T47D (cell line): ENCODE measurements around the gene SH2D7.
A peak's percentile ranks its signal among the peaks of the same experiment; 100 is the strongest.

Source experiments
- DNase-seq, 2 experiments: peaks; one replicate each; pipeline versions ENCODE4 v3.0.0 to v3.0.0-alpha.2; 2011 to 2012; ENCODE audit warnings: low read depth in 1 of 2, low spot score in 1 of 2
- JUND ChIP-seq: IDR thresholded peaks from 2 replicates; pipeline ENCODE4 v1.6.1; 2012; ENCODE audit warnings: low read depth
- in situ Hi-C: cut with HindIII; loops from 2 replicates; pipeline ENCODE4 v1.10.0; 2016; ENCODE audit warnings: low sequenced_read_pairs, low pct_unique_long_range_greater_than_20kb

SH2D7 gene

GRCh38 chr15:78065973-78066946, 26.1 kb upstream of the SH2D7 start:
- no peak for DNase-seq
- in situ Hi-C loops: no loop called here
- no peak for TF ChIP-seq JUND

- in situ Hi-C loops: no loop called here
- TF ChIP-seq JUND: no peak
- no peak for DNase-seq
Observed at GRCh38 chr15:78067328-78068228, 24.8 kb upstream of the SH2D7 start.

GRCh38 chr15:78069052-78069414, 23.3 kb upstream of the SH2D7 start:
- no peak for TF ChIP-seq JUND
- in situ Hi-C loops: no loop called here
- no peak for DNase-seq

GRCh38 chr15:78069462-78070029, 22.8 kb upstream of the SH2D7 start:
- in situ Hi-C loops: no loop called here
- DNase-seq: no peak

GRCh38 chr15:78070049-78070700, 22.2 kb upstream of the SH2D7 start:
- TF ChIP-seq JUND: no peak
- no peak for DNase-seq
- in situ Hi-C loops: no loop called here

More at GRCh38 chr15:78069462-78070029, 22.8 kb upstream of the SH2D7 start:
- no peak for TF ChIP-seq JUND

GRCh38 chr15:78071383-78071782, 21.0 kb upstream of the SH2D7 start:
- no peak for DNase-seq
- in situ Hi-C loops: no loop called here
- TF ChIP-seq JUND: no peak

GRCh38 chr15:78072080-78072892, 20.1 kb upstream of the SH2D7 start:
- TF ChIP-seq JUND: no peak
- DNase-seq: no peak
- in situ Hi-C loops: no loop called here

GRCh38 chr15:78073046-78073787, 19.1 kb upstream of the SH2D7 start:
- DNase-seq: no peak
- TF ChIP-seq JUND: no peak
- in situ Hi-C loops: no loop called here

- TF ChIP-seq JUND: no peak
- in situ Hi-C loops: no loop called here
- DNase-seq: peak in 1 of 2 experiments; percentile 69
Observed at GRCh38 chr15:78075490-78076230, 16.7 kb upstream of the SH2D7 start.

- in situ Hi-C loops: no loop called here
- DNase-seq: no peak
- TF ChIP-seq JUND: no peak
Observed at GRCh38 chr15:78076231-78077052, 15.9 kb upstream of the SH2D7 start.
